G401 (cell line): ENCODE measurements around the gene COL4A1. TPM values are rescaled to one million over a fixed set of nuclear protein-coding genes. Genes with fewer than 3 reads are reported as not detected.

Experiments
- total RNA-seq: library from RNA; depleted of rRNA; stranded (reverse); fragments of >200 nt; shearing (Covaris generic); gene quantifications from 2 replicates; pipeline ENCODE4 v1.2.3, GENCODE V29; 2014; rRNA removed

The COL4A1 gene
- total RNA-seq, 1 experiment from 2014 or later, result 0.98 TPM

Other genes with a start within 250 kb of the COL4A1 start
- 0.12 and 6.1 TPM in 2 replicates for gene COL4A2, start 127 bp upstream of the COL4A1 start, total RNA-seq